Retinal pigment epithelial cell (primary cell): ENCODE results near the gene DUSP10.

Experiments used
- DNase-seq: peaks from one replicate; pipeline ENCODE4 v3.0.0-alpha.2; 2010; ENCODE audit warnings: low read depth
- H3K4me3 ChIP-seq: 2 replicates; pipeline ENCODE4 v1.5.1; 2011; ENCODE audit warnings: mild to moderate bottlenecking, low read length, control low read depth, moderate library complexity
- CTCF ChIP-seq: conservative IDR thresholded peaks from 2 replicates; pipeline ENCODE4 v1.5.1; 2011; ENCODE audit warnings: low read depth, low read length, control low read depth, inconsistent platforms

Gene DUSP10

GRCh38 chr1:221696027-221696426 is 45.9 kb downstream of the DUSP10 start:
- no peak overlapping the region for H3K4me3 ChIP-seq
- TF ChIP-seq CTCF = no peak
- DNase-seq = no peak

DNA sequence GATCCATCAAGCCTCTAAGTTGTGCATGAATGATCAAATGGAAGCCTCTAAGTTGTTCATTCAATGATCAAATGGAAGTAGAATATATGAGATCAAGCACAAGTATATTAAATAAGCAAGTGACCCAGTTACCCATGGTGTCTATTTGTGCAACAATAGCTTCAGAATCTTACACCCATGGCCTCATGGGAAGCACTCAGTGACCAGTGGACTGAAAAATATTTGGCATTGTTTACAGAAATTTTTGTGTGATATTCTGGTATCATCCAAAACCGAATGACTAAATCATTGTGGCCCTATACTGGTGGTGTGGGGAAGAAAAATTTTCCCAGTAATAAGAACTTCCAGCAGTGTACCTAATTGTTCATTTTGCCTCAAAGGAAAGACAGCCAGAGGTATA is 46.6 kb downstream of the DUSP10 start:
- DNase-seq = no peak
- TF ChIP-seq CTCF = no peak
- H3K4me3 ChIP-seq = no peak overlapping the region

DNA sequence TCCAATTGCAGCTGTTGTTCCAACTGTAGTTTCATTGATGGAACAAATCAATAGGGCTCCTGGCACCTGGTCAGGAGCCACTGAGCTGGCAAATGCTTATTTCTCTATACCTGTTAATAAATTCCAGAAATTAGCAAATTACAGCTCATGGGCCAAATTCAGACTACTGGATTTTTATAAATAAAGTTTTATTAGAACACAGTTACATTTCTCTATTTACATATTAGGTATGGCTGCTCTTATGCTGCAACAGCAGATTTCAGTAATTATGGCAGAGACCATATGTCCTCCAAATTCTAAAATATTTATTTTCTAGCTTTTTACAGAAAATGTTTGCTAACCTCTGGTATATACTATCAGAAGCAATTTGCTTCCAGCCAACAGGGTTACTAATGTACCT is 47.8 kb downstream of the DUSP10 start:
- TF ChIP-seq CTCF = no peak
- no peak for DNase-seq
- no peak overlapping the region for H3K4me3 ChIP-seq

GRCh38 chr1:221693087-221693486 is 48.8 kb downstream of the DUSP10 start:
- no peak for DNase-seq
- H3K4me3 ChIP-seq = no peak overlapping the region
- no peak for TF ChIP-seq CTCF

DNA sequence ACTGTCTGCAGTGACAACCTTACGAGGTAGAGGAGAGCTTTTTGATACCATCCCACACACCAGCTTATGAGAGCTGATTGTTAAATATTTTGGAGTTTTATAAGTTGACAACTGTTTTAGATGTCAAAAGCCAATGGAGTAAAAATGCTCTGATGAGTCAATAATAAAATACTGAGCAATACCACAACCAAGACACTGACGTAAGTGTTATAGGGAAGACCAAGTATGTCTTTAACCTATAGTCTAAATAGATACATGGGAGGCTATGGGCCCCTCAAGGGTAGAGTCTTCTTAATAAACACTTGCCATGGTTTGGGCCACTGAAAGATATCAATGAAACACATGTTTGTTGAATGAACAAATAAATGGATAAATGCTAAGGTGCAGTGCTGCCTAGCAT is 49.2 kb downstream of the DUSP10 start:
- H3K4me3 ChIP-seq = no peak overlapping the region
- no peak for TF ChIP-seq CTCF
- no peak for DNase-seq

DNA sequence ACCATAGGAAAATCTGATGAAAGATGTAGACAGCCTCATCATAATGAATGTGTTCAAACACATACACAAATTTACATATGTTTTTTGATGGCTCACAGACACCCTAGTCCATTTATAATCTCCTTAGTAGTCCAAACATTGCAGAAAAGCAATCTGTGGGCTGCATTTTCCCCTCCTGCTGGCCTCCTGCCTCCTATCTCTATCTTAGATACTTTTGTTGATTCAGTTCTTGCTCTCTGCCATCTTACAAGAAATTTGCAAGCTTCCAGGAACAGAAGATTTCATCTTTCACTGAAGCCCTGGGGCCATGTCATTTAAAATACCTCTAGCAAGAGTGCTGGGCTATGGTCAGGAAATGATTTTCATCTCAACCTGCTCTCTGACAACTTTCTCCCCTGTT is 50.6 kb downstream of the DUSP10 start:
- DNase-seq = no peak
- no peak for TF ChIP-seq CTCF
- H3K4me3 ChIP-seq = no peak overlapping the region

DNA sequence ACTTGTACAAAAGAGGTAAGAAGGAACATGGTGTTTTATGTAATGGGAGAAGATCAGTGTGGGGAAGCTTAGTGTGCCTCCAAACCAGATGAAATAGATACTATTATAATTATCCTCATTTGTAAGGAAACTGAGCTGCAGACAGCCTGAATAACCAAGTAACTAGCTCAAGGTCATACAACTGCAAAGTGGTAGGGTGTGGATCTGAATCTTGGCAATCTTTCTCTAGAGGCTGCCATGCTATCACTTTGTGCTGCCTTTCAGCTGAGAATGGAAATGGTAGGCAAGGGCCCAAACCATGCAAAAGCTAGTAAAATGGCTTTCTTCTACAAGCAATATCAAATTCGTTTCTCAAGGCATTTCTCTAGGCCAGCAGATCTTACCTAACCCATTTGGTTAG is 51.0 kb downstream of the DUSP10 start:
- DNase-seq = no peak
- no peak for TF ChIP-seq CTCF
- H3K4me3 ChIP-seq = no peak overlapping the region
